GM20431 (cell line): ENCODE measurements around the gene MSH6.

ENCODE experiments used
- in situ Hi-C: fragments of 300-500 bp; cut with MseI, MboI; formaldehyde crosslinking; loops from one replicate; pipeline ENCODE4 v1.15.0; 2020; ENCODE audit warnings: low sequenced_read_pairs; ENCODE audit not compliant: unreplicated experiment

MSH6 gene

GRCh38 chr2:47782671-47783485 is at the start of gene MSH6:
MSH6 (plus strand) TSS chr2:47783145; CDS start chr2:47783234, 89 bp downstream.
- in situ Hi-C loops, result no loop called here

DNA sequence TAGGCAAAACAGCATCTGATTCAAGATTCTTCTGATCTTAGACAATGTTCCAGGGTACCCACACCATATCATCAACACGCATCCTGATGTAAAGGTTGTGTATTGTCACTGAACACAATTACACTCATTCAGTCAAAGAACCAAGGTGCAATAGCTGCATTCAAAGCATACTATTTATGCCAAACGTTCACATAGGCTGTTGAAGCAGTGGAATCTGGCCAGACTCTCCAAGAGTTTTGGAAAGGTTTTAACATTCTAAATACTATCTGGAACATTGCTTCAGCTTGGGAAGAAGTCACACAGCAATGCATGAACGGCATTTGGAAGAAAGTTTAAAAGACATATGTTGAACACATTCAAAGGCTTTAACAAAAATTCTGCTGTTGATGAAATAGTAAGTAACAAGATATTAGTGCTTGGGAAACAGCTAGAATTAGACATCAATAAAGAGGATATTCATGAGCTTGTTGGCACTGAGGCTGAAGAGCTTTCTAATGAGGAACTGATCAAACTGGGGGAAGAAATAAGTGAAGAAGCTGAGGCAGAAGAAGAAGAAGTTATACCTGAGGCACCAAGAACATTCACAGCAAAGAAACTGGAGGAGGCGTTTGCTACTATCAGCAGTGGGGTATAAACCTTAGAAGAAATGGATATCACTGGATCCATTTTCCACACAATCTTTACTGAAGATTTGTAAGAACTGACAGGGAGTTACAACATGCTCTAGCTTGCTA is 47.6 kb upstream of the MSH6 start:
- in situ Hi-C loops, result no loop called here

DNA sequence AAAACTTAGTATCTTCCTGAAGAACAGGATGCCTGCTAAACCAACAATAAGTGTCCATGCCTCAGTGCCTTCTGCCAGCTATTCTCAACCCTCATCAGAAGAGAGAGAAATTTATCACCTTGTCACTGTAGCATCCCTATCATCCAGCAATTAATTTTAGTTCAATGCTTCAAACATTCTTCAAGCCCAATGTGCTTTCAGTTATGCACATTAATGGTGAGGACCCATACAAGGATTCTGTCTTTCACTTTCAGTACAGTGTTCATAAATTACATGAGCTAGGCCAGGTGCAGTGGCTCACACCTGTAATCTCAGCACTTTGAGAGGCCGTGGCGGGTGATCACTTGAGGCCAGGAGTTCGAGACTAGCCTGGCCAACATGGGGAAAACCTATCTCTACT is 47.0 kb upstream of the MSH6 start:
- in situ Hi-C loops, result no loop called here

- in situ Hi-C loops, result no loop called here
Measured at GRCh38 chr2:47737191-47737975, 45.6 kb upstream of the MSH6 start.

DNA sequence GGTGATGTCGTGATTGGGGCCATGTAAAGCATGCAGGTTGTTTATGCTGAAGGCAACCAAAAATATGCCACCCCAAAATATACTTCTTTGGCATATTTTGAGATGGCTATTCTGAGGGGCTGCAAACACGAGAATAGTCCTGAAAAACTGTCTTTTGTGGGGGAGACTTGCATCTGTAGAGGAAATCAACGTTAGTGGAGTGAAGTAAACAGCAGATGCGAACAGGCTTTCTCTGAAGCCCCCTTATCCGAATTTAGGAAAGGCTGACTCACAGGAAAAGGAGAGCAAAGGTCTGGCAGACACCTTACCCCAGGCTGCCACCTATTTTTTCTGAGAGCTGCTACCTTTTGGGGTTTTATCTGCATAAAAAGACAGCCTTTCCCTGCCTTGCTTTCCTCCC is 44.6 kb upstream of the MSH6 start:
- in situ Hi-C loops, result no loop called here

GRCh38 chr2:47741101-47741500 is 41.8 kb upstream of the MSH6 start:
- in situ Hi-C loops, result no loop called here

- in situ Hi-C loops, result no loop called here
Measured at GRCh38 chr2:47741637-47742036, 41.3 kb upstream of the MSH6 start.

GRCh38 chr2:47744074-47744473 is 38.9 kb upstream of the MSH6 start:
- in situ Hi-C loops, result no loop called here

GRCh38 chr2:47747878-47748277 is 35.1 kb upstream of the MSH6 start:
- in situ Hi-C loops, result no loop called here

DNA sequence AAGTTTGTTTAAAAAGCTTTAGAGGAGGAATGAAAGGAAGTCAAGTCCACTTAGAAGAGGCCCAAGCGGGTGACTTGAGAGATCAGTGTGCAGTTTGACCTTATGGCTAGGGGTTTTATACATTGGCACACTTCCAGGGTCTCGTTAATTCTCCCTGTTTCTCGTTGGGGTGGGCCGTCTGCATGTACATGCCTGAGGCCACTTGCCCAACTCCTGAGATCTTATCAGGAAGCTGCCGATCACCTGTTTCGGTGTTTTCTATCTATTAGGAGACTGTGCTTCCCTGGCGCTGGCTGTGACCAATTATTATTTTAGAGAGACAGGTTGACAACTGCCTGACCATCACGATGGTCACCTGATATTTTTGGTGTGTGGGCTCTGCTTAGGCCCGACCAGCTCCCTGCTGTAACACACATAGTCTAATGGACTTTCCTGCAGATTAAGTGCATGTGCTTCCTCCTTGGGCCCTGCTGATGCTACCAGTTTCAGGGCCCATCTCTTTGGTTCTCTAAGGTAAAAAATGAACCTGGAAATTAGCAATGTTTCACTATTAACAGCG is 31.0 kb upstream of the MSH6 start:
- in situ Hi-C loops, result no loop called here

DNA sequence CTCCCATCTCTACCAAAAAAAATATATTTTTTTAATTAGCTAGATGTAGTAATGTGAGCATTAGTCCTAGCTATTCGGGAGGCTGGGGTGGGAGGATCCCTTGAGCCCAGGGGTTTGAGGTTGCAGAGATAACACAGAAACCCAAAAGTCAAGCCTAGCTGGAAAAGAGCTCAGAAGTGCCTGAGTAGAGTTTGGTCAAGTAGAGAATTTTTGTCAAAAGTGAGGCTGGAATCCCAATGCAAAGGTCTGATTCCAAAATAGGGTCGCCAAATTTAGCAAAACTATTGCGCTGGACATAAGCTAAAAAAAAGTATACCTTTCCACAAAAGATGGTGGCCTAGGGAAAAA is 15.5 kb upstream of the MSH6 start:
- in situ Hi-C loops, result no loop called here

DNA sequence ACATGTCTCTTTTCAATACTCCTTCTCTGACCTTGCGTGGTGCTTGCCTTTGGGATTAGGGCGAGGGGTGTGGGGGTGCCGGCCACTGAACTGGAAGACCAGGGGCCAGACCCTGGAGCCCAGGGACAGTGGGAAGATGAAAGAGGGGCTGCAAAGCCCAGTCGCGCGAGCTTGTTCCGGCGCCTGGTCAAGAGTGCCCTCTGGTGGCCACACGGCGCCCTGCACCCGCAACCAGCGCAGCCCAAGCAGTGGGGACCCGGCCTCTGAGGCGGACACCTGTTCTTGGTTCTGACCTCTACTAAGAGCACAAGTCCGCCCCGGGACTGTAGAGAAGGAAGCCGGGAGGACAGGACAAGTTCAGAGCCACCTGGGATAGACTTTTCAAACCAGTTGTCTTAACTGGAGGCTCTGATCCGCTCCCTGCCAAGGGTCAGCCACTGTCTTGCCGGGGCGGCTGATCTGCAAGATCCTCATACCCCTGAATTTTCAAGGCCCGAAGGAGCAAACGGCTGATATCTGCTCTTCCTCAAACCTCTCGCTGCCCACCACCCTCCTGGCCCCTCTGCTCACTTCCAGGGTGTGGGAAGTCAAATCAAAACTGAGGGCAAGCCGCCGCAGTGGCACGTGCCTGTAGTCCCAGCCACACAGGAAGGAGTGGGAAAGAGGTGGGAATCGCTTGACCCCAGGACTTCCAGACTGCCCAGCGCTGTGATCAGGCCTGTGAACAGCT is 14.9 kb upstream of the MSH6 start:
- in situ Hi-C loops, result no loop called here

DNA sequence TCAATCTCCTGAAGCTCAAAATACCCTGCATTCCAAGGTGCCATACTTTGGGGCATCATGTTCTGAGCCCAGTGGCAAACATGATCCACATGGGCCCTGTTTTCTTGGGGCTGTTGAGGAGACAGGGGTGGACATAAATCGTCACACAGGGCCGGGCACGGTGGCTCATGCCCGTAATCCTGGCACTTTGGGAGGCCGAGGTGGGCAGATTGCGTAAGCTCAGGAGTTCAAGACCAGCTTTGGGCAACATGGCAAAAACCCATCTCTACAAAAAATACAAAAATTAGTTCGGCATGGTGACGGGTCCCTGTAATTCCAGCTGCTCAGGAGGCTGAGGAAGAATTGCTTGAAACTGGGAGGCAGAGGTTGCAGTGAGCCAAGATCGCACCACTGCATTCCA is 13.6 kb upstream of the MSH6 start:
- in situ Hi-C loops, result no loop called here

GRCh38 chr2:47771211-47771610 is 11.7 kb upstream of the MSH6 start:
- in situ Hi-C loops, result loop anchor here (10.0 kb wide), 1 partner anchor 326 kb away; no protein-coding TSS in a partner anchor

GRCh38 chr2:47772343-47772742 is 10.6 kb upstream of the MSH6 start:
- in situ Hi-C loops, result loop anchor here (10.0 kb wide), 1 partner anchor 328 kb away; no protein-coding TSS in a partner anchor

- in situ Hi-C loops, result loop anchor here (10.0 kb wide), 1 partner anchor 330 kb away; no protein-coding TSS in a partner anchor
Measured at GRCh38 chr2:47774567-47774966, 8.4 kb upstream of the MSH6 start.

GRCh38 chr2:47777277-47777937 is 5.5 kb upstream of the MSH6 start:
- in situ Hi-C loops, result loop anchor here (10.0 kb wide), 1 partner anchor 333 kb away; no protein-coding TSS in a partner anchor

GRCh38 chr2:47778698-47779425 is 4.1 kb upstream of the MSH6 start:
- in situ Hi-C loops, result loop anchor here (10.0 kb wide), 1 partner anchor 334 kb away; no protein-coding TSS in a partner anchor
